Superior temporal gyrus (tissue), 1 donor: ENCODE measurements around the gene ROM1.
"Not testable (repeated sequence)": the region's sequence is repeated elsewhere in the genome, so short reads cannot be mapped to it uniquely, and the experiment has no call there.

Source experiments
- DNase-seq: peaks from one replicate; pipeline ENCODE4 v3.0.0-alpha.2; 2016; ENCODE audit errors: extremely low spot score

The ROM1 gene

GRCh38 chr11:62610403-62610802, 2.7 kb upstream of the ROM1 start:
- no peak for DNase-seq

- no peak for DNase-seq
Observed at GRCh38 chr11:62610814-62611704, 2.0 kb upstream of the ROM1 start.

GRCh38 chr11:62611705-62612365, 1.2 kb upstream of the ROM1 start:
- DNase-seq = peak; percentile 19

- DNase-seq = no peak
Observed at GRCh38 chr11:62613291-62613778, 278 bp downstream of the ROM1 start.

GRCh38 chr11:62614275-62614674, 1.2 kb downstream of the ROM1 start:
- DNase-seq = no peak

- no peak for DNase-seq
Observed at GRCh38 chr11:62615521-62615920, 2.5 kb downstream of the ROM1 start.

- not testable (repeated sequence) for DNase-seq
Observed at GRCh38 chr11:62616957-62617356, 3.9 kb downstream of the ROM1 start.

- no peak for DNase-seq
Observed at GRCh38 chr11:62621027-62621566, 8.0 kb downstream of the ROM1 start.

GRCh38 chr11:62621567-62622470, 8.8 kb downstream of the ROM1 start, which contains the start of gene B3GAT3:
B3GAT3 (minus strand) TSS chr11:62621986; CDS start chr11:62621947, 39 bp downstream.
- DNase-seq = peak; percentile 98

- DNase-seq = no peak
Observed at GRCh38 chr11:62622476-62623089, 9.5 kb downstream of the ROM1 start.

GRCh38 chr11:62627713-62628112, 14.7 kb downstream of the ROM1 start:
- DNase-seq = no peak

- no peak for DNase-seq
Observed at GRCh38 chr11:62632492-62632891, 19.4 kb downstream of the ROM1 start.

- no peak for DNase-seq
Observed at GRCh38 chr11:62644220-62644619, 31.2 kb downstream of the ROM1 start.

- DNase-seq = no peak
Observed at GRCh38 chr11:62645671-62645945, 32.6 kb downstream of the ROM1 start.

- peak; percentile 98 for DNase-seq
Observed at GRCh38 chr11:62645946-62646824, 33.1 kb downstream of the ROM1 start, which contains the start of gene GANAB. GANAB (minus strand) TSS chr11:62646613; CDS start chr11:62646599, 14 bp downstream.

- DNase-seq = no peak
Observed at GRCh38 chr11:62646825-62647608, 34.0 kb downstream of the ROM1 start.

GRCh38 chr11:62647609-62648005, 34.5 kb downstream of the ROM1 start:
- DNase-seq = no peak

GRCh38 chr11:62648185-62648966, 35.3 kb downstream of the ROM1 start:
- DNase-seq = no peak

- DNase-seq = no peak
Observed at GRCh38 chr11:62648967-62649364, 35.9 kb downstream of the ROM1 start.
